Stimulated activated CD4-positive, alpha-beta T cell treated with anti-CD3 and anti-CD28 coated beads, Interleukin-15, amount 100 ng/mL, for 48 hours (primary cell): ENCODE data around the gene HERPUD1.
A peak's percentile ranks its signal among the peaks of the same experiment; 100 is the strongest.
"Not testable (repeated sequence)": the region's sequence is repeated elsewhere in the genome, so short reads cannot be mapped to it uniquely, and the experiment has no call there.

Experiments used
- DNase-seq, 2 donors: peaks; one replicate each; pipeline ENCODE4 v3.0.0-alpha.2; 2020; ENCODE audit warnings: low read depth in 2 of 2

The HERPUD1 gene

GRCh38 chr16:56934599-56935145 is 2.7 kb downstream of the HERPUD1 start:
- DNase-seq, result not testable (repeated sequence)

- no peak for DNase-seq
Observed at GRCh38 chr16:56935201-56935600, 3.3 kb downstream of the HERPUD1 start.

DNA sequence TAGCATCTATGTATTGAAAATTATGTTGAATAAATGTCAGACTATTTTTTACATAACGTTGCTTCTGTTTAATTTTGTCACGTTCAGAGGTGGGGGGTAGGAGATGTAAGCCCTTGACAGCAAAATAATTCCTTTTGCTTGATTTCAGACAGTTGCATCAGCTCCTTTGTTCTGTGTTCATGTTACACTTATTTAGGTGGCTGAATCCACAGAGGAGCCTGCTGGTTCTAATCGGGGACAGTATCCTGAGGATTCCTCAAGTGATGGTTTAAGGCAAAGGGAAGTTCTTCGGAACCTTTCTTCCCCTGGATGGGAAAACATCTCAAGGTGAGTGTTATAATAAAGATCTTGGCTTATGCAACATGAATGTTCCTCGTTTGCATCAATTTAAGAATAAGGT is 4.5 kb downstream of the HERPUD1 start:
- no peak for DNase-seq

DNA sequence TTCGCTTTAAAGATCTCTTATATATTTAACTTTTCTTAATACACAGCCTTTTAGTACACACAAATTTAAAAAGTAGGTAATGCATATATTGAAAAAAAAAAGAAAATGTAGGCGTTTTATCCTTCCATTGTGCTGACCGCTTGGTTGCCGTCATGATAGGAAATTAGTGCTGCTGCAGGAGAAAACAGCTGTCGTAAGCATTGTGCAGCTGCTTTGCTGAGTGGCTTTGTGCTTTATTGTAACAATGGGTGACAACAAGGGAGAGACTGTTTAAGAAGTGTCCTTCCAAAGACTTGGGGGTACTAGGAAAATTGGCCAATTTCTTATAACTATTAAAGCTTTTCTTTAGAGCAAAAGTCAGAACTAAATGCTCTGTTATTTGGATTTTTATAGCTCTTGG is 5.0 kb downstream of the HERPUD1 start:
- no peak for DNase-seq

DNA sequence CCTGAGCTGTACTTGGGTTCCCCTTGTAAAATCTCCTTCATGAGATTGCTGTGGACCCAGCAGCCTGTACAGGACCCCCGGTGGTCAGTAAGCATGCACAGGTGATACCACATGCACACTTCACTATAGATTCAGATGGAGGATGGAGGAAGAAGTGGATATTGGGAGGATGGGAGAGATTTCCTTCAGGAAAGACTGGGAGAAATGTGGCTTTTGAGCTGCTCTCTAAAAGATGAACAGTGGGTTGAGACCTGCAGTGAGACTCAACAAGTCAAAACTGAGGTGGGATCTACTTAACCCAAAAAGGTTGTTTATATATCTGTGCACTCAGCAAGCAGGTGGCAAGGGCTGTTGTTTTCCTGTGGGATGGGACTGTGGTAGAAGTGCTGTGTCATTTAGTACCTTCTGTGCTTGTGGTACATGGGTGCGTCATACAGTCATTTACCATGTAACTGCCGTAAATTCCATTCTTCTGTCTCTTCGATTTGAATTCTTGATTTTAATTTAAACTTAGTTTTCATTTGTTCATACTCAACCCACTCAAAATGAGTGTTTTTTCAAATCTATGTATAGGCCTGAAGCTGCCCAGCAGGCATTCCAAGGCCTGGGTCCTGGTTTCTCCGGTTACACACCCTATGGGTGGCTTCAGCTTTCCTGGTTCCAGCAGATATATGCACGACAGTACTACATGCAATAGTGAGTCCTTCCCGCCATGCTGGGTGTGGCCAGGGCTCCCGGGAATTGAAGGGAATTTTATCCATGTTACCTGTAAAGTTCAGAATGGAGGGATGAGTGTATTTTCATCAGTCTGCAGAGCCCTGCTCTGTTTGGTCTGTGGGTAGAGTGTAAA is 6.9 kb downstream of the HERPUD1 start:
- DNase-seq, result peak; percentile 36 to 50

GRCh38 chr16:56939801-56940200 is 7.9 kb downstream of the HERPUD1 start:
- DNase-seq, result no peak

GRCh38 chr16:56941092-56941491 is 9.2 kb downstream of the HERPUD1 start:
- DNase-seq, result no peak

DNA sequence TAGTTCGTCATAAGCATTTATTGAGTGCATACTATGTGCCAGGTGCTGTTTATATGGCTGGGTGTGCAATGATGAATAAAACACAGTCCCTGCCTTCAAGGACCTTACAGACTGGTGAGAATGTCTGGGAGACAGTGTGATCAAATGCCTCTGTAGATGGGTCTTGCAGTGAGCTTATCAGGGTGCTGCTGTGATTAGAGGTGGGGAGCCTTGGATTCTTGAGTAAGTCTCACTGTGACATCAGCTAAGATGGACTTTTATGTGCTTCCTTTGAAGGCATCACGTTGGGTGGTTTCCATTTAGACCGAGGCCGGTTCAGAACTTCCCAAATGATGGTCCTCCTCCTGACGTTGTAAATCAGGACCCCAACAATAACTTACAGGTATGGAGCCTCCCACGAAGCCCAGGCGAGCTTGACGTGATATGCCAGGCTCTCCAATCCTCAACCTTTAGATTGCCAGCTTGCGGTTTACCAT is 10.0 kb downstream of the HERPUD1 start:
- DNase-seq, result no peak

GRCh38 chr16:56943761-56944375 is 11.9 kb downstream of the HERPUD1 start:
- no peak for DNase-seq

DNA sequence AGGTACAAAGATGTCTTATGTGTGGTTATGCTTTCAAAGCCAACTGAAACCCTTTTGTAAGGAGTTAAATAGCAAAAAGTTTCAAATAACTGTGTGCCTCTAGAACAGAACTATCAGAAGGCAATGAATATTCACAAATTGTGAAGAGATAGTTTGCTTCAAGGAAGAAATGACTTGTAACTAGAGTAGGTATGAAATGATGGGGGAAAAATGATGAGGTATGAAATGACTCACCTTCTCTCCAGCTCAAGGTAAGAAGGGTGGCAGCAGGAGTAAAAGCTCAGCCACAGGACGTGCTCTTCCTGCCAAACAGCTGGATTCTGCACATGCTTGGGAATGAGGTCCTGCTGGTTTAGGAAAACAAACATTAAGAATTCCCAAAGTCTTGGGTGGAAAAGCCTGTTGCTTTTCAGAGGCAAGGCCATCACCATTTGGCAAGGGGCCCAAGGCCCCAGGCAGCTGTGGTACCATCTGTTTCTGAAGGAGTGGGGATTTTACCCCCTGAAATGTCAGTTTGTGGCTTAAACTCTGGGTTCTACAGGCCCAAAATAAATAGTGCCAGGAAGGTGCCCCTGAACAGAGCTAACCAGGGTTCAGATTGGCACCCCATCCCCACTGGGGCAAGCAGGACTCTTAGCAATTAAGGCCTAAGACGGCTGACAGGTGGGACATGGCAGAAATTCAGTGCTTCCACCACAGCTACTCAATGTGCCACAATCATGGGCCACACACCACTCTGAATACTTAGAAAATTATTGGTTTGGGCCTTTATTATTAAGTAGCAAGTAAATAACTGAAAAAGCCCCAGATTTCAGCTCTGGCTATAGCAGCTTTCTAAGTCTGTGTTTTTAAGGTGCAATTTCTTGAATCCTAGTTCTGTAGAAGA is 13.3 kb downstream of the HERPUD1 start:
- DNase-seq, result no peak

DNA sequence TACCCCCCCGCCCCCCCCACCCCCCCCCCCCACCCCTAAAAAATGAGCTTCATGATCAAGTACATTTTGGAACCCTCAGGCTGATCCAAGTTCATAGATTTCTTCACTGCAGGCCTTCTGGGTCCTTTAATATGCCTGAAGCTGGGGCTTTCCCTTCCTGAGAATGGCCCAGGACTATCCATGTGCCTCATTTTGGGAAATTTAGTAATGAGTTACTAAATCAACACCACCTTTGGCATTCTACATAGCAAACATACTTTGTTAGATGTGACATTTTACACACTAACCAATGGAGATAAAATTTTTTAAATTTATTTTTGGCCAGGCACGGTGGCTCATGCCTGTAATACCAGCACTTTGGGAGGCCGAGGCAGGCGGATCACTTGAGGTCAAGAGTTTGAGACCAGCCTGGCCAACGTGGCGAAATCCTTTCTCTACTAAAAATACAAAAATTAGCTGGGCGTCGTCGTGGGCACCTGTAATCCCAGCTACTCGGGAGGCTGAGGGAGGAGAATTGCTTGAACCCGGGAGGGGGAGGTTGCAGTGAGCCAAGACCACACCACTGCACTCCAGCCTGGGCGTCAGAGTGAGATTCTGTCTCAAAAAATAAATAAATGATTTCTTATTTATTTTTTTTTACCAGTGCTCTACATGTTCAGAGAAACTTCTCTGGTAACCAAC is 14.0 kb downstream of the HERPUD1 start:
- DNase-seq, result no peak

- no peak for DNase-seq
Observed at GRCh38 chr16:56946767-56947603, 15.0 kb downstream of the HERPUD1 start.

GRCh38 chr16:56947604-56947995 is 15.7 kb downstream of the HERPUD1 start:
- DNase-seq, result no peak

- DNase-seq, result no peak
Observed at GRCh38 chr16:56948234-56948633, 16.3 kb downstream of the HERPUD1 start.

DNA sequence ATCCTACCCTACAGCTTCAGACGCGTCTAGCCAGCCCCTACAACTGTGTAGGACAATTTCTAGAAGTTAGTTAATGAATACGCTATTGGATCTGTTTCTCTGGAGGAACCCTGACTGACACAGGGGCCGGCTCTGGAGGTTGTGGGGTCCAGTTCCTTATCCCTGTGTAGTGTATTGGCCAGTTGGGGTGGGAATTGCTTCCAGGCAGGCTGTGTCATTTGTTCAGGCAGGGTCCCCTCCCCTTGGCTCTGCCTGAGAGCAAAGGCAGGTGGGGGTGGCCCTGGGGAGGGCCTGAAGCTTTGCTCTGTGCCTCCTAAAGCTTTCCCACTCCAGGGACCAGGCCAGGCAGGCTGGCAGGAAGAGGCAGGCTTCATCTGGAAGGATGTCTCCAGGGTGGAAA is 18.1 kb downstream of the HERPUD1 start:
- DNase-seq, result no peak

- DNase-seq, result no peak
Observed at GRCh38 chr16:56950455-56950854, 18.5 kb downstream of the HERPUD1 start.

DNA sequence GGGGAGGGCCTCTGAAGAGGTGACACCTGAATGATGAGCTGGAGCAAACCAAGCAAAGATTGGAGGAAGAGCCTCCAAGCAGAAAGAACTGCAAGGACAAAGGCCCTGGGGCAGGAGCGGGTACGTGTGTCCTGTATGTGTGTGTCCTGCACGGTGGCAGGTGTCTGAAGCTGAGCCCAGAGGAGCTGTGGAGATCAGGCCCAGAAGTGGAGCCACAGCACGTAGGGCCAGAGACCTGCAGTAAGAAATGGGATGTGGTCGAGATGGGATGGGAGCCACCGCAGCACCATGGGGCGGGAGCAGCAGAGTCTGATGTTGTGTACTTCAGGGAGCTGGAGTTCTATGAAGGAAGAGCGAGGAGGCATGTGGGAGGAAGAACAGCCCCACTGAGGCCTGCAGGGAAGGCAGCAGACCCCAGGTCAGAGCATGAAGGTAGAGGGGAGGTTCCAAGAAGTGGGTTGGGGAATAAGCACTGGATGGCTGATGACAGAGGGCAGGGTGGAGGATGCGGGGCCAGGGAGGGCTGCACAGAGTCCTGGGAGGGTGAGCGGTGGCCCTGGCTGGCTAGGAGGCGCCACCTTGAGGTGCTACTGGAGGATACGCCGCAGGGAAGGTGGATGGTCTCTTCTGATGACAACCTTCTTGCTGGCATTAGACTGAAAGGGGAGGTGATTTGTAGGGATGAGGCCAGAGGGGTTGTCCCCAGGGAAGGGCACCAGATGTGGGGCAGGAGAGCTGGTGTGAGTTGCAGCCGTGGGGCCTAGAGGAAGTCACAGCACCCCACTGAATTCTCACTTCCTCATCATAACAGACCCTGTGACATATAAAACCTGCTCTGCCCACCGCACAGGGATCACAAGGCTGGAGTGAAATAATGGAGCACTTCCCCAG is 19.2 kb downstream of the HERPUD1 start:
- peak; percentile 44 to 51 for DNase-seq

DNA sequence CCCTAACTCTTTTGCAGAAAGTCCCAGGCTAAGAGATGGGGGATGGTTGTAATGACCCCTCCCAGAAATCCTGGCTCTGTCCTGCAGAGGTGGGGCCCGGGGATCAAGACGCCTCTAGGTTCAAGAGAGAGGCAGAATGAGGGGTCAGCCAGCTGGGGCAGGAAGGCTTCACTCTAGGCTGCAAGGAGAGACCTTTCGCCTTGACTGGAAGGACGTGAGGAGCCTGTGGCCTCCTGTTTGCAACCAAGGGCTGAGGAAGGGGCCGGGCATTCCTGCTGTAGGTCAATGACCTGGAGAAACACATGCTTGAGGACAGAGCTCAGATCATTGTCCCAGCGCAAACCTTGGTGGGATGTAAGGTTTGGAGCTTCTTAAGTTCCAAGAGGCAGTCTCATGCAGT is 21.1 kb downstream of the HERPUD1 start:
- no peak for DNase-seq

DNA sequence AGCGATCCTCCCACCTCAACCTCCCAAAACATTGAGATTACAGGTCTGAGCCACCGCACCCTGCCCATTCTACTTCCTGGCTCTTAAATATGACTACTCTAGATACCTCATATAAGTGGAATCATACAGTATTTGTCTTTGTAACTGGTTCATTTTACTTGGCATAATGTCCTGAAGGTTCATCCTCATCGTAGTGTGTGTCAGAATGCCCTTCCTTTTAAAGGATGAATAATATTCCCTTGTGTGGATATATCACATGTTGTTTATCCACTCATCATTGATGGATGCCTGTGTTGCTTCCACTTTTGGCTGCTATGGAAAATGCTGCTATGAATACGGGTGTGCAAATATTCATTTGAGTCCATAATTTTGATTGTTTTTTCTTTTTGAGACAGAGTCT is 24.1 kb downstream of the HERPUD1 start:
- DNase-seq, result no peak
